ENCODE results near the gene C1QL1. TPM values are rescaled to one million over a fixed set of nuclear protein-coding genes. Genes with fewer than 3 reads are reported as not detected.

The C1QL1 gene
- total and polyA plus RNA-seq, 9 of the 15 experiments (the other 6 are each of a cell fraction or from before 2014, with no cell fraction given), result 0.07 to 0.12 (median 0.09) TPM; not detected in 6

DNA sequence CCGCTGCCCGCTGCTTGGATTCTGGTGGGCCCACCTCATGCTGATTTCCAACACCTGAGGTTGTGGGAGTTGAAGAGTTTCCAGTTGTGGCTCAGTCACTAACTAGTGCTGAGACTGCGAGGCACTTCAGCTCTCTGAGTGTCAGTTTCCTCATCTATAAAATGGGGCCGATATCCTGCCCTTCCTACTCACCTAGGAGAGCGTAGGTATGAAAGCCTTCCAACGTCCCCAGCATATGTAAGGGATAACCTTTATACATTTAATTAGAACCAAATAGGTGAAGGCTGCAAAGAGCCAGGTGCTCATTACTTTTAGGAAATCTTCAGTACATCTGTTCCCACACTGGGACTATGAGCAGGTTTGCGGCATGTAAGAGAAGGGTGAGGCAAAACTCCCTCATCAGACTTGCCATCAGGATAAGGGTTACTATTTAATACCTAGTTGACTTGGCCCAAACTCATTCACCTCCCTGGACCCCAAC is 19.7 kb downstream of the C1QL1 start:
- Histone ChIP-seq H4K20me1 (replicated peaks; ENCODE audit: control insufficient read depth, insufficient read depth, low read length) (no peaks in the 10 kb centered on the region), H3K9ac (ENCODE audit: insufficient read depth in 1 of 2, low read depth in 2 of 2, low read length in 2 of 2) (peak overlapping the region; percentile 93; a peak in 3 of 4 replicates), H3K79me2 (ENCODE audit: control insufficient read depth, insufficient read depth, low read length) (peaks cover 47% of the 10 kb centered on the region), H3K4me3 (peak overlapping the region; percentile 81), H3K4me2 (ENCODE audit: insufficient read depth, low read length) (peak overlapping the region; percentile 98), H2AFZ (ENCODE audit: low read depth, low read length) (peak overlapping the region; percentile 99), H3K9me1 (ENCODE audit: control insufficient read depth, insufficient read depth, low read length) (no peaks in the 10 kb centered on the region), H3K27ac (ENCODE audit: extremely low read depth, low read depth, low read length) (peak overlapping the region; percentile 87), H3K27me3 (ENCODE audit: control insufficient read depth in 2 of 2, insufficient read depth in 2 of 2, low read length in 2 of 2) (peaks cover 0 to 4% of the 10 kb centered on the region in 2 experiments; a peak in 2 of 5 replicates), H3K4me1 (replicated peaks in 1 of 2; ENCODE audit: control insufficient read depth in 2 of 2, insufficient read depth in 2 of 2, low read length in 2 of 2) (peaks cover 5 to 20% of the 10 kb centered on the region in 2 experiments; a peak in 3 of 5 replicates), H3K36me3 (ENCODE audit: control insufficient read depth, insufficient read depth, low read length) (peaks cover 27% of the 10 kb centered on the region), H3K9me3 (replicated peaks; ENCODE audit: control insufficient read depth, insufficient read depth, low read depth, low read length) (no peaks in the 10 kb centered on the region)
- BruUV-seq (replicated peaks), result no TSS peak
- ATAC-seq, result no peak
- in situ Hi-C loops (cut with MboI) (no loop called here), intact Hi-C loops (cut with micrococcal nuclease) (no loop called here)
- 82% methylated on average over 7 of the region's 7 CpGs for WGBS (ENCODE audit: insufficient coverage, low coverage, missing lambda C conversion rate)
- CTCF ChIA-PET (ENCODE audit: low intra/inter-chr PET ratio), result interaction anchor here (1.2 kb wide), 1 partner anchor 71 kb away, joined by 3 read pairs; no protein-coding TSS in a partner anchor
- TF ChIP-seq, protein P1, sequence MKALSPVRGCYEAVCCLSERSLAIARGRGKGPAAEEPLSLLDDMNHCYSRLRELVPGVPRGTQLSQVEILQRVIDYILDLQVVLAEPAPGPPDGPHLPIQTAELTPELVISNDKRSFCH (CRISPR knock-in tag; IDR thresholded peaks at IDR 0.05), result no peak
- TF ChIP-seq, protein P1 (tag; IDR thresholded peaks at IDR 0.05), result peak; percentile 5; the same call in 1 of the 2 replicates
- TF ChIP-seq ADNP (tag; IDR thresholded peaks at IDR 0.05) (0 out of 2 replicates have a peak, but pooled peaks have one; percentile 26), KDM1A (IDR thresholded peaks at IDR 0.05) (peak; percentile 33 to 59; a peak in 2 of 4 replicates), RBM25 (IDR thresholded peaks at IDR 0.05; ENCODE audit: low read depth, low read length, severe bottlenecking) (peak; percentile 90), MEF2A (IDR thresholded peaks at IDR 0.05; ENCODE audit: control insufficient read depth, low read depth, low read length) (no peak), HDAC1 (IDR thresholded peaks at IDR 0.05) (no peak), CHD4 (IDR thresholded peaks at IDR 0.05; ENCODE audit: insufficient read depth, insufficient replicate concordance, low read depth, low read length, poor library complexity, severe bottlenecking) (peak; percentile 42), SNRNP70 (optimal IDR thresholded peaks at IDR 0.05; ENCODE audit: low read depth, low read length) (no peak), SMARCA5 (IDR thresholded peaks at IDR 0.05) (0 out of 2 replicates have a peak, but pooled peaks have one; percentile 62), ZNF232 (CRISPR knock-in tag; IDR thresholded peaks at IDR 0.05) (peak; percentile 16; the same call in 1 of the 2 replicates), XRCC5 (IDR thresholded peaks at IDR 0.05; ENCODE audit: low read depth, low read length) (no peak), BCOR (IDR thresholded peaks at IDR 0.05) (peak; percentile 85), ZBED1 (IDR thresholded peaks at IDR 0.05) (no peak), ZNF175 (CRISPR knock-in tag; IDR thresholded peaks at IDR 0.05; ENCODE audit: low read depth) (0 out of 2 replicates have a peak, but pooled peaks have one; percentile 21)
- TF ChIP-seq, protein P2, sequence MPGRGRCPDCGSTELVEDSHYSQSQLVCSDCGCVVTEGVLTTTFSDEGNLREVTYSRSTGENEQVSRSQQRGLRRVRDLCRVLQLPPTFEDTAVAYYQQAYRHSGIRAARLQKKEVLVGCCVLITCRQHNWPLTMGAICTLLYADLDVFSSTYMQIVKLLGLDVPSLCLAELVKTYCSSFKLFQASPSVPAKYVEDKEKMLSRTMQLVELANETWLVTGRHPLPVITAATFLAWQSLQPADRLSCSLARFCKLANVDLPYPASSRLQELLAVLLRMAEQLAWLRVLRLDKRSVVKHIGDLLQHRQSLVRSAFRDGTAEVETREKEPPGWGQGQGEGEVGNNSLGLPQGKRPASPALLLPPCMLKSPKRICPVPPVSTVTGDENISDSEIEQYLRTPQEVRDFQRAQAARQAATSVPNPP (IDR thresholded peaks at IDR 0.05; ENCODE audit: borderline replicate concordance, insufficient read depth, insufficient read length), result no peak
- TF ChIP-seq, protein P3, sequence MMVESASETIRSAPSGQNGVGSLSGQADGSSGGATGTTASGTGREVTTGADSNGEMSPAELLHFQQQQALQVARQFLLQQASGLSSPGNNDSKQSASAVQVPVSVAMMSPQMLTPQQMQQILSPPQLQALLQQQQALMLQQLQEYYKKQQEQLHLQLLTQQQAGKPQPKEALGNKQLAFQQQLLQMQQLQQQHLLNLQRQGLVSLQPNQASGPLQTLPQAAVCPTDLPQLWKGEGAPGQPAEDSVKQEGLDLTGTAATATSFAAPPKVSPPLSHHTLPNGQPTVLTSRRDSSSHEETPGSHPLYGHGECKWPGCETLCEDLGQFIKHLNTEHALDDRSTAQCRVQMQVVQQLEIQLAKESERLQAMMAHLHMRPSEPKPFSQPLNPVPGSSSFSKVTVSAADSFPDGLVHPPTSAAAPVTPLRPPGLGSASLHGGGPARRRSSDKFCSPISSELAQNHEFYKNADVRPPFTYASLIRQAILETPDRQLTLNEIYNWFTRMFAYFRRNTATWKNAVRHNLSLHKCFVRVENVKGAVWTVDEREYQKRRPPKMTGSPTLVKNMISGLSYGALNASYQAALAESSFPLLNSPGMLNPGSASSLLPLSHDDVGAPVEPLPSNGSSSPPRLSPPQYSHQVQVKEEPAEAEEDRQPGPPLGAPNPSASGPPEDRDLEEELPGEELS (CRISPR knock-in tag; IDR thresholded peaks at IDR 0.05; ENCODE audit: borderline replicate concordance), result peak; percentile 58; the same call in 1 of the 2 replicates
- POLR2A ChIA-PET, result interaction anchor here (0.5 kb wide), 1 partner anchor 55 kb away, joined by 4 read pairs; no protein-coding TSS in a partner anchor
- no peak for FAIRE-seq
- no peak for DNase-seq (ENCODE audit: extremely low read depth in 1 of 4, low spot score in 3 of 4)

All from K562 (cell line).